Stimulated activated CD8-positive, alpha-beta memory T cell treated with anti-CD3 and anti-CD28 coated beads, Interleukin-4, amount 100 ng/mL, for 1 hour (primary cell): ENCODE measurements around the gene SRRT.
"Not testable (repeated sequence)": the region's sequence is repeated elsewhere in the genome, so short reads cannot be mapped to it uniquely, and the experiment has no call there.

Experiments
- DNase-seq, 2 donors: peaks; one replicate each; pipeline ENCODE4 v3.0.0-alpha.2; 2020; ENCODE audit warnings: low read depth in 2 of 2, low spot score in 1 of 2

SRRT gene

GRCh38 chr7:100854146-100854895 is 20.6 kb upstream of the SRRT start:
- DNase-seq, result no peak

- not testable (repeated sequence) for DNase-seq
Observed at GRCh38 chr7:100854899-100855298, 20.0 kb upstream of the SRRT start.

- DNase-seq, result no peak
Observed at GRCh38 chr7:100855515-100855914, 19.4 kb upstream of the SRRT start.

- DNase-seq, result no peak
Observed at GRCh38 chr7:100856871-100857282, 18.0 kb upstream of the SRRT start.

- DNase-seq, result no peak
Observed at GRCh38 chr7:100859856-100860255, 15.0 kb upstream of the SRRT start.

GRCh38 chr7:100860702-100861615 is 13.9 kb upstream of the SRRT start:
- DNase-seq, result no peak

GRCh38 chr7:100861616-100861985 is 13.3 kb upstream of the SRRT start:
- no peak for DNase-seq

GRCh38 chr7:100863406-100863950 is 11.4 kb upstream of the SRRT start:
- DNase-seq, result no peak

- DNase-seq, result no peak
Observed at GRCh38 chr7:100864263-100864845, 10.5 kb upstream of the SRRT start.

- no peak for DNase-seq
Observed at GRCh38 chr7:100865372-100865911, 9.5 kb upstream of the SRRT start.

- DNase-seq, result no peak
Observed at GRCh38 chr7:100865938-100866728, 8.8 kb upstream of the SRRT start.

GRCh38 chr7:100866729-100867039 is 8.2 kb upstream of the SRRT start:
- DNase-seq, result no peak

GRCh38 chr7:100867040-100867775 is 7.7 kb upstream of the SRRT start, which contains the start of gene TRIP6:
Gene TRIP6 (plus strand): TSS chr7:100867387. CDS start chr7:100867498, 111 bp downstream.
- DNase-seq, result no peak

GRCh38 chr7:100867776-100868485 is 7.0 kb upstream of the SRRT start:
- DNase-seq, result no peak

- no peak for DNase-seq
Observed at GRCh38 chr7:100873599-100874299, 1.2 kb upstream of the SRRT start.

- no peak for DNase-seq
Observed at GRCh38 chr7:100874300-100874576, 665 bp upstream of the SRRT start.

GRCh38 chr7:100875356-100875751 is 451 bp downstream of the SRRT start:
- DNase-seq, result no peak

- no peak for DNase-seq
Observed at GRCh38 chr7:100878013-100878412, 3.1 kb downstream of the SRRT start.

- no peak for DNase-seq
Observed at GRCh38 chr7:100878685-100879084, 3.8 kb downstream of the SRRT start.
